HFF-Myc (cell line): Measurements from ENCODE around the gene PCSK4.
A peak's percentile ranks its signal among the peaks of the same experiment; 100 is the strongest.

Experiments used
- DNase-seq: peaks from one replicate; pipeline ENCODE4 v3.0.0-alpha.2; 2011; ENCODE audit warnings: low read depth; ENCODE audit errors: extremely low read depth
- H3K4me3 ChIP-seq: replicated peaks from 2 replicates; pipeline ENCODE4 v1.5.1; 2011; ENCODE audit warnings: low read depth, mild to moderate bottlenecking, control low read depth, low read length
- TF ChIP-seq, protein P1 (sequence below): IDR thresholded peaks from 2 replicates; pipeline ENCODE4 v1.5.1; 2012; ENCODE audit warnings: mild to moderate bottlenecking, low read depth, low read length, control low read depth; ENCODE audit errors: missing control alignments

The PCSK4 gene

DNA sequence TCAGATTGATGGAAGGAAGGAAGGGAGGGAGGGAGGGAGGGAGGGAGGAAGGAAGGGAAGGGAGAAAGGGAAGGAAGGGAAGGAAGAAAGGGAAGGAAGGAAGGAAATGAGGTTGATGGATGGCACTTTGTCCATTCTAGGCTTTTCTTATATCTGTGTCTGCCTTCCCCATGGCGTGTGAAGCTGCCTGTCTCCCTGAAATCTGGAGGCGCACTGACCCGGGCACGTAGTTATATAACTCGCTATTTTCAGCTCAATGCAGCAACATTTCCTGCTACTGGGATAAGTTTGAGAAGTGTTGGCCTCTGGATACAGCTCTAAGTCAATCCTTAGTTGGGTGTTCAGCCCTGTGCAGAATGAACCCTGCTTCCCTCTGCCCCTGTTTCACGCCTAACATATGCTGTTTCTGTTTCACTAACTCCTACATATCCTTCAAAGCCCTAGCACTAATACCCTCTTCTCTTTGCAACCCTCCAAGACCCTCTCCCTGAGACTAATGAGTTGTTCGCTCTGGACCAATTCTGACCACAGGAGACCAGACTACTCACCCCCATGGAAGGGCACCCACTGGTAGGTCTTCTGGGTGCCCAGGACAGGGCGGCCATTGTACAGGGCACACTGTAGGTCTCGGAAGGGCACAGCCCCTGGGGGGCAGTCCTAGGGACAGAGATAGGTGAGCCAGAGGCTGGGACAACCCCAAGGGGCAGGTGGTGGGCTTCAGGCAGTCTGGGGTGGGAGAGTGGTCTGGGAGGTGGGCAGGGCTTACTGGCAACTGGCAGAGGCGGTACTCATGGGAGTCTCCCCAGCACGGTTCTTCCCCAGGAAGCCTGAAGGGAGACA, 19.7 kb upstream of the PCSK4 start:
- no peak for DNase-seq
- TF ChIP-seq, protein P1, sequence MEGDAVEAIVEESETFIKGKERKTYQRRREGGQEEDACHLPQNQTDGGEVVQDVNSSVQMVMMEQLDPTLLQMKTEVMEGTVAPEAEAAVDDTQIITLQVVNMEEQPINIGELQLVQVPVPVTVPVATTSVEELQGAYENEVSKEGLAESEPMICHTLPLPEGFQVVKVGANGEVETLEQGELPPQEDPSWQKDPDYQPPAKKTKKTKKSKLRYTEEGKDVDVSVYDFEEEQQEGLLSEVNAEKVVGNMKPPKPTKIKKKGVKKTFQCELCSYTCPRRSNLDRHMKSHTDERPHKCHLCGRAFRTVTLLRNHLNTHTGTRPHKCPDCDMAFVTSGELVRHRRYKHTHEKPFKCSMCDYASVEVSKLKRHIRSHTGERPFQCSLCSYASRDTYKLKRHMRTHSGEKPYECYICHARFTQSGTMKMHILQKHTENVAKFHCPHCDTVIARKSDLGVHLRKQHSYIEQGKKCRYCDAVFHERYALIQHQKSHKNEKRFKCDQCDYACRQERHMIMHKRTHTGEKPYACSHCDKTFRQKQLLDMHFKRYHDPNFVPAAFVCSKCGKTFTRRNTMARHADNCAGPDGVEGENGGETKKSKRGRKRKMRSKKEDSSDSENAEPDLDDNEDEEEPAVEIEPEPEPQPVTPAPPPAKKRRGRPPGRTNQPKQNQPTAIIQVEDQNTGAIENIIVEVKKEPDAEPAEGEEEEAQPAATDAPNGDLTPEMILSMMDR, result no peak
- H3K4me3 ChIP-seq, result no peak overlapping the region

DNA sequence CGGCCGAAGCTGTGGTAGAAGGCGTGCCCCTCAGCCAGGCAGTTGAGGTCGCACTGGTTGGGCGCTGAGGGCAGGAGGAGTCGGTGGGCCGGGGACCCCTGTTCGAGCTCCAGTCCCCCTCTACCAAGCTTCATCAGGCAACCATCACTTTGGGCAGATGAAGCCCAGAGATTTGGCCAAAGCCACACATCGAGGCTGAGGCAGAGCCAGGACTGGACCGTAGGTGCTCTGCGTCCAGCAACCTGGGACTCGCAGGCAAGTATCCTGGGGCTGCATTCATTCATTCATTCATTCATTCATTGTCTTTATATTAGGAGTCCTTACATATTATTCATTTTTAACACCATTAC, 18.3 kb upstream of the PCSK4 start:
- no peak for DNase-seq
- TF ChIP-seq, protein P1, result no peak
- 0 out of 2 replicates have a peak overlapping the region, but pooled peaks have one; percentile 7 for H3K4me3 ChIP-seq

DNA sequence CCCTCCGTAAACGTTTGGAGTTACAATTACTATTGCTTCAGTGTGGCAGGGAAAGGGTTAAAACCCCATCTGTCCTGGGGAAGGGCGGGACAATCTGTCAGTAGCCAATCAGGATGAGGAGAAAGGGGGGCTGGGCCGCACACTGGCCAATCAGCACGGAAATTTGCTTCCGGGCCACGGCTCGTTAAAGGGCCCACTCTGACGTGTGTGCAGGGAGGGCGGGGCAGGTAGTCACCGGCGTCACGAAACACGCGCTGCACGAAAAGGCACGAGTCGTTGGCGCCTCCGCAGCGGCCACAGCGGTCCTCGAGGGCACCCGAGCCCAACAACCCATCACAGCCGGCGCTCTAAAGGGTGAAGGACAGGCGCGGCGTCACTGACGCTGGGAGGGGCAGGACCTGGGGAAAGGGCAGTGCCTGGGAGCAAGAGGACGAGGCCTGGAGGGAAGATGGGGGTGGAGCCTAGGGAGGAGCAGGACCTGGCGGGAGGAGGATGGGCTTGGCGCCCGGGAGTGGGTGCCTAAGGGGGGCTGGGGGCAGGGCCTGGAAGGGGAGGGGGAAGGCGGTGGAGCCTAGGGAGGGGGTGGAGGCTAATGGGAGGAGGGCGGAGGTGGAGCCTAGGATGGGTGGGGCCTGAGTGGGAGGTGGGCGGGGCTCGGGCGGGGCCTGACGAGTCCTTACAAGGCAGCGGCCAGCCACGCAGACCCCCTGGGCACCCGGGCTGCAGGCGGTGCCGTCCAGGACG, 17.8 kb upstream of the PCSK4 start:
- H3K4me3 ChIP-seq, result peak overlapping the region; percentile 33; the same call in 1 of the 2 replicates
- DNase-seq, result peak; percentile 82
- TF ChIP-seq, protein P1, result no peak

DNA sequence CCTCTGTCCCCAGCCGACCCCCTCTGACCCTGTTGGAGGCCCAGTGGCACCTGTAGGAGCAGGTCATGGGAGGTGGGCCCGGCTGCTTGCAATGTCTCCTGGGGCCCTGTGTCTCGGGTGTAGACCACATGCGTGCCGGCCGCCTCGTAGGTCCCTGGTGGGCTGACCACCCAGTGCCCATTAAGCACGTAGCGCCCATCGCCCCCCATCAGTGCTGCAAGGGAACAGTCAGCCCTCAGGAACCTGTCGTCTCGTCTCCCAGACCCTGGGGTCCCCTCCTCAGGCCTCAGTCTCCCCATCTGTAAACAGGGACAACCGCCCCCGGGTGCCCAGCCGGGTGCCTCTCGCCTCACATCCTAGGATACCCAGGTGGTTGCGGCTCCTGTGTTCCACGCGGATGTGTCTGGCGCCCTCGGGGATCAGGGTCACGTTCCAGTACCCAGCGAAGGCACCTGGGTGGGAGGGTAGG, 17.1 kb upstream of the PCSK4 start:
- DNase-seq, result no peak
- TF ChIP-seq, protein P1, result no peak
- H3K4me3 ChIP-seq, result no peak overlapping the region

DNA sequence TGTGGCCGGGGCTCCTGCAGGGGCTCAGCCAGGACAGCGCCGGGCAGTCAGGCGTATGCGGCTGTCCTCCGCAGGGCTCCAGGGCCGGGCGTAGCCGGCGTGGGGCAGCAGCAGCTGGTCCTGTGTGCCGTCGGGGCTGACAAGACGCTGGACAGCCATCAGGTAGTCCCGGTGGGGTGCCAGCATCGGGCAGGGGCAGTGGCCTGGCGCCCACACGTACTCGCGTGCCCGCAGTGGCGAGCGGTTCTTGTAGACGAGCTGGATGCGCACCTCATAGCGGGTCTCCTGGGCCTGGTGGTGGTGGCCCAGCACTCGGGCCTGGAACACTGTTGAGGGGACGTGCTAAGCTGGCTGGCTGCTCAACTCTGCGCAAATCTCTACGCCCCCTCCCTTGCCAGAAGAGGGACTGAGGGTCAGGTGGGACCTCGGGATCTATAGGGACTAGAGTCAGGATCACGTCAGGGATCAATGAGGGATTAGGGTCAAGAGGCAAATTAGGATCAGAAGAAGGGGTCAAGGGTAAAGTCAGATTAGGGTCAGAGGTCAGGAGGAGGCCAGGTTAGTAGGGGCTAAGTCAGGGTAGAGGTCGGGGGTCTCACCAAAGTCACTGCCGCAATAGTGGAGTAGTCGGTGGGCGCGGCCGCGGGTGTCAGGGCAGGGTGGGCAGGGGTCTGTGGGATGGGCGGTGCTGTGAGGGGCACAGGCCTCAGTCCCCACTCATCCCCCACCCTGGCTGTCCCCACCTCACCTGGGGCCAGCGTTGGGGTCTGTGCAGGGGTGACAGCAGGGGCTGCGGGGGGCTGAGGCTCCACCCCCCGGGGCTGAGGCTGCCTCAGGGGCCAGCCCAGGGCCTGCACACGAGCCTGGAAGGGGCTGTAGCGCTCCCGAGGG, 16.1 kb upstream of the PCSK4 start:
- TF ChIP-seq, protein P1, result no peak
- no peak for DNase-seq
- no peak overlapping the region for H3K4me3 ChIP-seq

DNA sequence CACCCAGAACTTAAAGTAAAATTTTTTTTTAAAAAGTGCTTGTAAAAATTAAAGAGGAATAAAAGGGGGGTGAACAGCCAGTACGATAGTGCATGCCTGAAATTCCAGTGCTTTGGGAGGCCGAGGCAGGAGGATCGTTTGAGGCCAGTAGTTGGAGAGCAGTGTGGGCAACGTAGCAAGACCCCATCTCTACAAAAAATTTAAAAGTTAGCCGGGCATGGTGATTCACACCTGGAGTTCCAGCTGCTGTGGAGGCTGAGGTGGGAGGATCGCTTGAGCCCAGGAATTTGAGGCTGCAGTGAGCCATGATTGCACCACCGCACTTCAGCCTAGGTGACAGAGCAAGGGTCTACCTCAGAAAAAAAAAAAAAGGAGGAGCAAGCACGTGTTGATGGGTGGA, 14.9 kb upstream of the PCSK4 start:
- TF ChIP-seq, protein P1, result no peak
- no peak for DNase-seq
- no peak overlapping the region for H3K4me3 ChIP-seq
